ENCODE data around the gene PLSCR4. TPM values are rescaled to one million over a fixed set of nuclear protein-coding genes. Genes with fewer than 3 reads are reported as not detected.

Gene PLSCR4
- total RNA-seq, 1 donor from 2014 or later = 17.5 TPM

DNA sequence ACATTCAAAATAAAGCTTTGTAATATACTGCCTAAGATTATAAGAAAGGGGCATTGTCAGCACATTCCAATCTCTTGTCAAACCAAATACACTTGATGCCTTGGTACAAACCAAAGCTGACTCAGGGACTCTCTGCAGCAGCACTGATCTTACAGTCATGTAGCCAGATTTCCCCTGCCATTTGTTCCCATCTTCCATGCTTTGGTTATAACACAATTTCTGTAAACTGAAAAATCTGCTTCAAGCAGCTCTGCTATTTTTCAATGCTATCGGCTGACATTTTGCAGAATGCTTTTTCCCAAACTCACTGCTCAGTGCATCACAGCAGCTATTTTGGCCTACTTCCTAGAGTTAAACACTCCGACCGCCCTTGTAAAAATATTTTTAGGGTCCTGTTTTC, 108.1 kb downstream of the PLSCR4 start:
- no peaks in the 10 kb centered on the region for H3K27me3 Mint-ChIP-seq (ENCODE audit: low read depth)
- no peaks in the 10 kb centered on the region for H3K9me3 Mint-ChIP-seq (ENCODE audit: low read depth)
- H3K27ac Mint-ChIP-seq (ENCODE audit: unreplicated experiment) = peak overlapping the region; percentile 68
- DNase-seq (ENCODE audit: low spot score) = no peak
- H3K36me3 Mint-ChIP-seq (ENCODE audit: low read depth) = peaks cover 2% of the 10 kb centered on the region
- peaks cover 44% of the 10 kb centered on the region for H3K4me1 Mint-ChIP-seq (ENCODE audit: low read depth)
- TF ChIP-seq, protein P1, sequence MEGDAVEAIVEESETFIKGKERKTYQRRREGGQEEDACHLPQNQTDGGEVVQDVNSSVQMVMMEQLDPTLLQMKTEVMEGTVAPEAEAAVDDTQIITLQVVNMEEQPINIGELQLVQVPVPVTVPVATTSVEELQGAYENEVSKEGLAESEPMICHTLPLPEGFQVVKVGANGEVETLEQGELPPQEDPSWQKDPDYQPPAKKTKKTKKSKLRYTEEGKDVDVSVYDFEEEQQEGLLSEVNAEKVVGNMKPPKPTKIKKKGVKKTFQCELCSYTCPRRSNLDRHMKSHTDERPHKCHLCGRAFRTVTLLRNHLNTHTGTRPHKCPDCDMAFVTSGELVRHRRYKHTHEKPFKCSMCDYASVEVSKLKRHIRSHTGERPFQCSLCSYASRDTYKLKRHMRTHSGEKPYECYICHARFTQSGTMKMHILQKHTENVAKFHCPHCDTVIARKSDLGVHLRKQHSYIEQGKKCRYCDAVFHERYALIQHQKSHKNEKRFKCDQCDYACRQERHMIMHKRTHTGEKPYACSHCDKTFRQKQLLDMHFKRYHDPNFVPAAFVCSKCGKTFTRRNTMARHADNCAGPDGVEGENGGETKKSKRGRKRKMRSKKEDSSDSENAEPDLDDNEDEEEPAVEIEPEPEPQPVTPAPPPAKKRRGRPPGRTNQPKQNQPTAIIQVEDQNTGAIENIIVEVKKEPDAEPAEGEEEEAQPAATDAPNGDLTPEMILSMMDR (IDR thresholded peaks at IDR 0.05) = no peak
- peak overlapping the region; percentile 8 for H3K4me3 Mint-ChIP-seq (ENCODE audit: unreplicated experiment)

Other genes starting within 250 kb of the PLSCR4 start
- 208 to 249 TPM (median 212 TPM) in 3 replicates for gene PLOD2, start 89.9 kb downstream of the PLSCR4 start, total RNA-seq
- not detected in 3 replicates for gene PLSCR2, start 218.5 kb upstream of the PLSCR4 start, total RNA-seq

All from chondrocyte (in vitro differentiated cells).